GM13976 (cell line): ENCODE data around the gene METTL25B.

ENCODE experiments used
- DNase-seq: peaks from one replicate; pipeline ENCODE4 v3.0.0; 2012; ENCODE audit warnings: low spot score
- CTCF ChIP-seq: IDR thresholded peaks from 2 replicates; pipeline ENCODE4 v1.5.1; 2012; ENCODE audit warnings: borderline replicate concordance, mild to moderate bottlenecking; ENCODE audit not compliant: insufficient read depth; ENCODE audit errors: extremely low read depth, missing control alignments, control extremely low read depth
- in situ Hi-C: fragments of 300-500 bp; cut with MboI; formaldehyde crosslinking; loops from one replicate; pipeline ENCODE4 v1.12.0; 2022; ENCODE audit warnings: low sequenced_read_pairs, mixed read lengths, inconsistent platforms; ENCODE audit not compliant: unreplicated experiment

METTL25B gene

GRCh38 chr1:156750711-156751450, 22.6 kb downstream of the METTL25B start:
- no peak for TF ChIP-seq CTCF
- DNase-seq, result peak; percentile 46
- in situ Hi-C loops, result no loop called here

DNA sequence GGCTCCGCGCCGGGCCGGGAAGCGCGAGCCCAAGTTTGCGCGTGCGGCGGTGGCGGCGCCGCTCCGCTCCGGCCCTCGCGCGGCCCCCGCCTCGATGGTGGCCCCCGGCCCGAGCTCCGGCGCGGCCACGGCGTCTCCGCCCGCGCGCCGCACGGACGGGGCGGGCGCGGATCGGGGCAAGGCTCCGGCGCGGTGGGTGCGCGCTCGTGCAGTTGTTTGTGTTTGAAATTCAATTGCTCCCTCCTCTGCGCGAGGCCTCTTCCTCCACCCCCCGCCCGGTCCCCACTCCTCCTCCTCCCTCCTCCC, 23.1 kb downstream of the METTL25B start, which contains the start of gene HDGF:
Gene HDGF, minus strand, starts transcription at position 225 of the 306 bp plus-strand sequence. CDS start 246 bp downstream, outside the sequence.
- in situ Hi-C loops, result no loop called here
- no peak for DNase-seq
- no peak for TF ChIP-seq CTCF

GRCh38 chr1:156751757-156752481, 23.6 kb downstream of the METTL25B start:
- DNase-seq, result peak; percentile 96
- in situ Hi-C loops, result no loop called here
- TF ChIP-seq CTCF, result no peak

- no peak for DNase-seq
- in situ Hi-C loops, result no loop called here
- no peak for TF ChIP-seq CTCF
Observed at GRCh38 chr1:156752843-156753482, 24.7 kb downstream of the METTL25B start.

- in situ Hi-C loops, result no loop called here
- no peak for TF ChIP-seq CTCF
- no peak for DNase-seq
Observed at GRCh38 chr1:156754219-156754618, 25.9 kb downstream of the METTL25B start.

DNA sequence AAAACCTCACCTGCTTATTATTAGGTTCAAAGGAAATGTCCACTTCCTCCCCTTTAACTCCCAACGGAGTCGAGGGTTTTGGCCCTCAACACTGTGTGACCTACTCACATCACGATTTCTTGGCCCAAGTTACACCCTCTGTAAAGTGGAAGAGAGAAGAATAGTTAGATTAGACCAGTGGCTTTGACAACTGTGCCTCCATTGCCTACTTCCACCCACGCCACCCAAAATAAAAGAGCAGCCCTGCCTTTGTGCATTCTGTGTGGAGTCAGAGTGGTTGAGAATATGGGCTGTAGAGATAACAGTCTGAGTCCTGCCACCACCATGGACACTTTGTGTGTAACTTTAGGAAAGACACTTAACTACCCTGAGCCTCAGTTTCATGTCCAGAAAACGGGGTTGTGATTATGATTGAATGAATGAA, 27.3 kb downstream of the METTL25B start:
- DNase-seq, result no peak
- no peak for TF ChIP-seq CTCF
- in situ Hi-C loops, result no loop called here
